ENCODE data around the gene PPM1L. TPM values are rescaled to one million over a fixed set of nuclear protein-coding genes. Genes with fewer than 3 reads are reported as not detected.

PPM1L gene
- polyA plus RNA-seq, 3 donors, result 6.9 to 7.8 (median 7.7) TPM

DNA sequence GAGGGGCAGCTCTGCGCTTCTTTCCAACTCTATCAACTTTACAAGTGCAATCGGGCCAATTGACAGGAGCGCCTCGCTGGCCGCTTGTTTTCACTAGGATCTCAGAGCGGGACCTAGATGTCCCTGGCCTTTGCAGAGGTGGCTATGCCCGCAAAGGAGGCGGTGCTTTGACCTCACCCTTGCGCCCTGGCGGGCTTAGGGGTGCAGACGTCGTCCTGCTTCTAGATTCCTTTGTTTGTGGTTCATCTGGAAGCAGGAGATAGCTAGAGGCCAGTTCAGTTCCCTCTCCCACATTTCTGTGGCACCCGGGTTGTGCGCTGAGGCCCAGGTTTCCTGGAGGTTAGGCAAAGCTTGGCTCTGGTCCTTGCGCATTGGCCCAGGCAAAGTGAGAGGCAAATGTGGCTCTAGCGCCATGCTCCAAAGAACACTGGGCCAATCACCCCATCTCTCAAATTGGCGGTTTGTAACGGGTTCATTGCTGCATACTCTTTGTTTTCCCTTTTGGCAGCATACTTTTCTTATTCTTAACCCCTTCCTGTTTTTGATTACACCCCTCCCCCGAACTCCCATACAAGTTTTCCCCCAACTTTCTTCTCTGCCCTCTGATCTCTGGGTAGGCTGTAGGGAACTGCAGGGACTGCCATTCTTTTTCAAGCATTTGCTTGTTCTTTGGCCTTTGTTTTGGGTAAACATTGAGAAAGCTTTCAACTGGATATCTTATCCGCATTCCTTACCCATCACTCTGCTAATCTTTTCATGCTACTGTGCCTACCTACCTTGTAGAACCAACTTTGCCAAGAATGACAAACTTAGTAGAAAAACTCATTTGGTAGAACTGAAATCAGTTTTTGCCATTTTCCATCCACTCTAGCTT is 1.4 kb downstream of the PPM1L start:
- no peak for DNase-seq (ENCODE audit: extremely low read depth in 1 of 11, low read depth in 9 of 11, low spot score in 4 of 11)

DNA sequence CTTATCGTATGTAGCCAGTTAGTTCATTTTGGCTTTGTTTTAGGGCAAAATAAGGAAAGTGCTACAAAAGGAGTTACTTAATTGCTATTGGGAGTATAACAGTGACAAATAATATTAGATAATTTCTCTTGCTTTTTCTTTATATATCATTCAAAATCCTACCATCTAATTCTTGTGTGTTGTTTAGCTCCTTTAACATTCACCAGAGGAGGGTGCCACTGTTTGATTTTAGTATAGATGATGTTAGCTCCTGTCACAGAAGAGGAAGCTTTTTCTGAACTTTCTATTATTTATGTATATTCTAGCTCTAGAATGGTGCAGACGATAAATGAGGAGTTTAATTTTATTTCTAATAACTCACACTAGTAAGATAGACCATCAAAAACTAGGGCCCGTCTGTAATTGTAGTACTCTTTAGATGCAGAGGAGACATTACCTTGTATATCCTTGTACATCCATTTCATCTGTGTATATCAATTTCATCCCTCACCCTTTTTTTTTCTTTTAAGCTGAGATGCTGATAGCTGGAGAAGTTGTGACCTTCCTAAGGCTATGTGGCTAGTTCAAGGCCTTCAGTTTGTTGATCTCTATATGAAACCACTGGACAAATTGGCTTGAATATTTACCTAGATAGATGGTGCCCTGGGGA is 3.0 kb downstream of the PPM1L start:
- no peak for DNase-seq (ENCODE audit: extremely low read depth in 1 of 11, low read depth in 9 of 11, low spot score in 4 of 11)

DNA sequence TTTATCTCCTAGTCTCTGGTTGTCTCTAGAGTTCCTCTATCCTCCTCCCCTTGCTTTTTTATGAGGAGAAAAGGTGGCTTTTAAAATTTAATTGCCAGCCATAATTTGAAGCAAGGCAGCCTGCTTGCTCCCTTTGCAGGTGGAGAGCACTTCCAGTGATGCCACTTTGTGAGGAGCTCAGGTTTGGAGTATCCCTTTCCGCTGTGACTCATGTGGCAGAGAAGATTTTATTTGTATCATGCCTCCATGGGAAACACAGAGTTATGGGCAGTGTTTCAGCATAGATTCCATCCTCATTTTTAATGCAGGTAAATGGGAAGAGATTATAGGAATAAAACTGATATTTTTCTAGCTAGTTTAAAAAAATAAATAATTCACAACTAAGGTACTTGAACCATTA is 7.0 kb downstream of the PPM1L start:
- no peak for DNase-seq (ENCODE audit: extremely low read depth in 1 of 11, low read depth in 9 of 11, low spot score in 4 of 11)

DNA sequence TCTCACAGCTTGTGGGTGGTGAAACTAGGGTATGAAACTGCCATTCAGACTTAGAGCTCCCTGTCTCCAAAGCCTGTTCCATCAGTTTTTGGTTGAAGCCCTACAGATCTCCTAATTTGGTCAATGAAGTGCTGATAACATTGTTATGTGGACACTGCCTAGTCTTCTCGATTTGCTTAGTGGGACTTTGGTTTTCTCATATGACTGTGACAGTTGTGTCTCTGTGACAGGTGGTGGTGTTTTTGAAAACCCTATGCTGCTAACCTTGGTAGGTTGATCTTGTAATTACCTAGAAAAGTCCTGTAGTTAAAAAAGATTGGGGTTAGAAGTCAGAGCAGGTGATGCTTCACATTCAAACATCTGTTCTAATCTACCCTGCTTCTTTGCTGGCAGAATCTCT is 9.2 kb downstream of the PPM1L start:
- no peak for DNase-seq (ENCODE audit: extremely low read depth in 1 of 11, low read depth in 9 of 11, low spot score in 4 of 11)

DNA sequence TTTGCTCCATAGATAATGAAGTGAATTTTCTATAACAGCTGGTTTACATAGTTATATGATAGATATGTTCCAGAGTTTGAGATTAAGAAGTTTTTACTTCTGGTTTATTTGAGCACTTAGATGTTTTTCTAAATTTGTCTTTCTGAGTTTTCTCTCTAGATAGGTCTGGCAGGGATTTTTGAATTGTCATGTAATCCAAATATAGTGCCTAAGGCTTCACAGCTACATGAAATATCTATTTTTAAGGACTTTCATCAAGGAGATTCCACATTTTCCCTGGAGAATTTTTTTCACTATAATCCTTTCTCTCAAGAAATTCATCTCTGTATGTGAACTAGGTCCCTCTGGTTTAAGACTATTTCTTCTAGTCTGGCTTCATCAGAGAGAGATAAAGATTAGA is 12.0 kb downstream of the PPM1L start:
- no peak for DNase-seq (ENCODE audit: extremely low read depth in 1 of 11, low read depth in 9 of 11, low spot score in 4 of 11)

DNA sequence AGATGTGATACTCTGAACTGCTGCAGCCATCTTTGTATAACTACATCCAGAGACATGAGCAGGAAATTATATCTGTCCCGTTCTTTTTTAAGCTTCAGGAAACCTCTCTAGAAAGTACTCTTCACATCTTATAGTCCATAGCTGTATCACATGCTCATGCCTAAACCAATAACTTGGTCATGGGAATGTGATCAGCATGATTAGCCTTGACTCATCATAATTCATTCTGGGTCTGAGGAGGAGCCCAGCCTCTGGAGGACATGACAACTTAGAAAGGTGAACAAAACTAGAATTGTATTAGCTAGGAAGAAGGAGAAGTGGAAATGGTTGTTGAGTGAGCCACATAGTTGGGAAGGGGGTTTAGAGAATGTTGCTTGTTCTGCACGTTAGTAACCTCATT is 12.9 kb downstream of the PPM1L start:
- no peak for DNase-seq (ENCODE audit: extremely low read depth in 1 of 11, low read depth in 9 of 11, low spot score in 4 of 11)

DNA sequence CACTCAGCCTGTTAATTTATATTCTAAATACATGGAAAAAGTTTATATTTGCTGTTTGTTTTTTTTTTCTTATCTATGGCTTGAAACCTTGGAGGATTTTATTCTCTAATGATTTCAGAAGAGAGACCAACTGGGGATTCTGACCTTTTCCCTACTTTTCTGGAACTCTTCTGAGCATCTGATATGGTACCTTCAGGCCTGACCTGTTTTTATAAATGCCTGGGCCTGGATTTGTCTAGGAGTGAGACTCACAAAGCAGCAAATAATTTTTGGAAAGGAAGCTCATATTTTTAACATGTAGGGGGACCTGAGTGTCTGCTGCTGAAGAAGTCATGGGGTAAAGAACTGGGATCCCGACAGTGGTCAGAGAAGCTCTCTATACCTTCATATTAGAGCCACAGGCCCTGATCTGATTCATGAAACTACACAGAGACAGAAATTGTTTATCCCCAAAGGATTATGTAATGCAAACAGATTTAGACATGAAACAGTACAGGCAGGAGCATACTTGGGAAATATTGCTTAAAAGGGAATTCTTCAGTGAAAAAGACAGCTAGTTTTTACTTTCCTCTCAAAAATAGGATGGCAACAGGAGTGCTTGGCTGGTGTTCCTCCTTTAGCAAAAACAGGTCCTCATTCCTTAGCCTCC is 15.9 kb downstream of the PPM1L start:
- DNase-seq (ENCODE audit: extremely low read depth in 1 of 11, low read depth in 9 of 11, low spot score in 4 of 11), result no peak

DNA sequence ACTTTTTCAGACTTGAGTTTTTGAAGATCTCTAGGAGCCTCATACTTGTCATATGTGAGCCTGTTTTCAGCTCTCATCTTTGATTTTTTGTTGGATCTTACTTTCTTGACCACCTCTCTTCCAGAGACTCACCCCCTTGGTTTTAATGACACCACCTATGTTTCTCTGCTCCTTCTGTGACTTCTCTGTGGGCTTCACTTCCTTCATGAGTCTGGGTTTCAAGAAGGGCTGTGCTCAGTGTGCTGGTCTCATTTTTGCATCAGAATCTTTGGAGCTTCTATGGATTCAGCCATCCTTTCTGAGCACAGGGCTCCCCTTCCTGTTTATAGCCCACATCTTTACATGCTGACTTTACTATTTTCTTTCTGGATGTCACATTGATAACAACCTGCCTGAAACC is 17.7 kb downstream of the PPM1L start:
- no peak for DNase-seq (ENCODE audit: extremely low read depth in 1 of 11, low read depth in 9 of 11, low spot score in 4 of 11)

DNA sequence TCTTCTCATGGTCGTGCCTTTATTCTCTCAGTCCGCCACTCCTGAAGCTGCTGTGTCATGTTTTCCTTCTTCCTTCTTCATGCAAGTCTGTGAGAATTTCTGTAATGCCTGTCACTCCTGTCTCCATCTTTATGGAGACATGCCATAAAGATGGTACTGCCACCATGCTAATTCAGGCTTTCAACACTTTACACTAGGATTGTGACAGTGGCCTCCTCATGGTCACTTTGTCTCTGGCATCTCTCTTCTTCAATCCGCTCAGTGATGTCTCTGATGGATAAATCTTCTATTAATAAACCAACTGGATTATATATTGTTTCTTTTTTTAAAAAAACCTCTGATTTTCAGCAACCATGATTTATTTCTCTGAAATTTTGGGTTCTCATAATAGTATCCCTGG is 18.1 kb downstream of the PPM1L start:
- no peak for DNase-seq (ENCODE audit: extremely low read depth in 1 of 11, low read depth in 9 of 11, low spot score in 4 of 11)

DNA sequence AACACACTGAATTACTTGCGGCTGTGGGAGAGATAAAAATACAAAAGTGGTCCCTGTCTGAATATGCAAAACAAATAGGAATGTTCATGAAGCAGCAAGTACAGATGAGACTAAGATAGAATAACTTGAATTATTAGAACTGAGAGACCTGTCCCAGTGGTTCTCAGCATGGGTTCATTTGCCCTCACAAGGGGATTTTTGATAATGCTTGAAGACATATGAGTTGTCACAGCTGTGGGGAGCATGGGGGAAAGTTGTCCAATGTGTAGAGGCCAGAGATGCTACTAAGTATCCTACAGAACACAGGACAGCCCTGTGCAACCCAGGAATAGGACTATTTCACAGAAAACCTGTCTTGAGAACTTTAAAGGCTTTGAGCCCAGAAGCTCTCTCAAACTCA is 22.4 kb downstream of the PPM1L start:
- no peak for DNase-seq (ENCODE audit: extremely low read depth in 1 of 11, low read depth in 9 of 11, low spot score in 4 of 11)

DNA sequence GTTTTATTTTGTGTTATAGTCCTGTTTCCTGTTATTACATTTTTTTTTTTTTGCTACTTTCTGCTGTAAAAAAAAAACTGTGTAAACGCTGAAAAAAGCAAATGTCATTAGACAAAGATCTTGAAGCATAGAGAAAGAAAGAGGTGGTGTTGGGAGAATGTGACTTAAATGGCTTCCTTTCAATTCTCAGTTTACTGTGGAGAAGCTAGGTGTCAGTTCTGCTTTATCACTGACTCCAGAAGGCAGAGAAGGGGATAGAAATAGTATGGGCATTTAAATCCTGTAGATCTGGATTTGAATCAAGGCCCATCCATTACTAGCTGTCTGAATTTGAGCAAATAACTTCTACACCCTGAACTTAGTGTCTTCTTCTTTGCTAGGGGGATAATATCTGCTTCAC is 23.0 kb downstream of the PPM1L start:
- no peak for DNase-seq (ENCODE audit: extremely low read depth in 1 of 11, low read depth in 9 of 11, low spot score in 4 of 11)

DNA sequence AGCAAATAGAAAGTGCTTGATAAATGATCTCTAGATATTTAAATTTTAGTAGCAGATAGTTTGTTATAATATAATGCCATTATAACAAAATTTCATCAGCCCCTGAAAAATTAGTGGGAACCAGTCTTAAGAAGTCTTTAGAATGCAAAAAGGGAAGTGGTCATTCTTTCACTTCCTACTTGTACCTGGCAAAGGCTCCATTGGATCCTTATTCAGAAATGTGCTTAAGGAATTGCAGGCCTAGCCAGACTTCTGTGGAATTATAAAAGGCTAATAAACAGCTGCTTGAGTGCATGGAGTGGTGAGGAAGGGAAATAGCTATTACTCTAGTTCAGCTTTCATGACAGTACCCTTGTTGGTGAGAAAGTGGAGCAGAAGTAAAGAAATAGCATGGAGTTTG is 24.2 kb downstream of the PPM1L start:
- DNase-seq (ENCODE audit: extremely low read depth in 1 of 11, low read depth in 9 of 11, low spot score in 4 of 11), result no peak

DNA sequence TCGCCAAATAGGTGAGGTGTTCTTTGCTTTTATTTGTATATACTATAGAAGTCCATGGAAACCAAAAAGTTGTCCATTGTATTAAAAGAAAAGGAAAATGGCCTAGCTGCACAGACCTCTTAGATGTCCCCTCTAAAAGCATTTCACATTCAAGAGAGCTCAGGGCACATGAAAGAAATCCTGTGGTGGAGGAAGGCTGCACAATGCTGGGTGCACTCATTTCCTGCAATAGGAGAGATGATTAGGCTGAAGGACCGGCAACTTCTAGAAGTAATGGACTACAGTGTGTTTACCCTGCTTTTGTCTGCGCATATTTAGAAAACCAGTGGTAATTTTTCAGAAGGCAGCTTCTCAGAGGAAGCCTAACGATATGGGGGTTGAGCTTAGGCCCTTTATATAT is 25.4 kb downstream of the PPM1L start:
- no peak for DNase-seq (ENCODE audit: extremely low read depth in 1 of 11, low read depth in 9 of 11, low spot score in 4 of 11)

DNA sequence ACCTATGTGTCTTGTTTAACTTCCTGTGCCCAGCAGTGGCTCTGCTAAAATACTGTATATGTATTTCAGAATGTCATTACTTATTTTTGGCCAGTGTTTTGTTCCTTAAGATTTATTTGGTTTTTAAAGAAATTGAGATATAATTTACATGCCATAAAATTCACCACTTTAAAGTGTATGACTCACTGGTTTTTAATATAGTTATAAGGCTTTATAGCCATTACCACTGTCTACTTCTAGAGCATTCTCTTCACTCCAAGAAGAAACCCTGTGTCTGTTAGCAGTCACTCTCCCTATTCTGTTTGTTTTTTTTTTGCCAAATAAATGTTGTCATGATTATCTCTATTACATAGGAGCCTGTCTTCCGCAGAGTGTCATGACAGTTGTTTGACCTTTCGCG is 25.8 kb downstream of the PPM1L start:
- no peak for DNase-seq (ENCODE audit: extremely low read depth in 1 of 11, low read depth in 9 of 11, low spot score in 4 of 11)

DNA sequence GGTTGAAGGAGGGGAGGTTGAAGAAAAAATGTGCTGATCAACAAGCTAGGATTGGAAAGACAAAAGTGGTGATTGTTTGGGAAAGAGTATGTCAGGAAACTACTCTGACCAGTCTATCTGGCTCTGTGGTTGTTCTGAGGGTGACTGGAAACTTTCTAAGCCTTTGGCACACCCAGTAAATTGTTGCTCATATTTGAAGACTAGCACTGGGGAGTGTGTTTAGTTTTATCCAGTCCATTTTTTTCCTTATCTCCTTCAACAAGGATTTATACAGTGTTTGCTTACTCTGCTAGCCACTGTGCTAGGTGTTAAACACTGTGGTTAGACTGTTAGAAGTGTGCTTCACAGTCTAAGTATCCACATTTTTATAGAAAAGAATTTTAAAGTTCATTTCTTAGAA is 28.8 kb downstream of the PPM1L start:
- DNase-seq (ENCODE audit: extremely low read depth in 1 of 11, low read depth in 9 of 11, low spot score in 4 of 11), result no peak

DNA sequence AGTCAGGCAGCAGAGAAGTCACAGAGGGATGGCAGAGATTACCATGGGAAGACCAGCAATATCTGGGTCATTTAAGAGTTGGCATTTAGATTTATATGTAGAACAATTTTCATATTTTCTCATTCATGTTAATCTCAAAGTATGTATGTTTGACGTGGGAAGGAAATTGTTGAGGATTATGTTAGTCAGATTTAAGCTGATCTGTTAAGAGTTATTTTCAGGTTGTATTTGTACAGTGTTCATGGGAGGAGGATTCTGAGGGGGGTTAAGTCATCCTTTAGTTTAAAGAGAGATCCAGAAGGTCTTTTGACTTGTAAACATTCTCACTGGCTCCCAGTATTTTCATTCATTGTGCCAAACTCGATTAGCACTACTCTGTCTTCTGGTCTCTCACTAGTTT is 34.7 kb downstream of the PPM1L start:
- DNase-seq (ENCODE audit: extremely low read depth in 1 of 11, low read depth in 9 of 11, low spot score in 4 of 11), result no peak

DNA sequence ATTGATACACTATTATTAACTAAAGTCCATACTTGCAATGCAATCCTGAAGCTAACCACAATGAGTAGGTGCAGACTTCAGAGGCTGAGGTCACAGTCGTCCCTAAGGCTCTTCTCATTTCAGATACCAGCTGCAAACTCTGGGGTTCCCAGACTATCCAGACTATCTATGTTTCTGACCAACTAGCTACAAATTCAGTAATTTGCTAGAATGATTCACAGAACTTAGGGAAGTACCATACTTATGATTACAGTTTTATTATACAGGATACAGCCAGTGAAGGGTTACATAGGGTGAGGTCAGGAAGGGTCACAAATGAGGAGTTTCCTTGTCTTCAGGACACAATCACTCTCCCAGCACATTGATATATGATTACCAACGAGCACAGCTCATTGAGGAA is 36.5 kb downstream of the PPM1L start:
- DNase-seq (ENCODE audit: extremely low read depth in 1 of 11, low read depth in 9 of 11, low spot score in 4 of 11), result no peak

DNA sequence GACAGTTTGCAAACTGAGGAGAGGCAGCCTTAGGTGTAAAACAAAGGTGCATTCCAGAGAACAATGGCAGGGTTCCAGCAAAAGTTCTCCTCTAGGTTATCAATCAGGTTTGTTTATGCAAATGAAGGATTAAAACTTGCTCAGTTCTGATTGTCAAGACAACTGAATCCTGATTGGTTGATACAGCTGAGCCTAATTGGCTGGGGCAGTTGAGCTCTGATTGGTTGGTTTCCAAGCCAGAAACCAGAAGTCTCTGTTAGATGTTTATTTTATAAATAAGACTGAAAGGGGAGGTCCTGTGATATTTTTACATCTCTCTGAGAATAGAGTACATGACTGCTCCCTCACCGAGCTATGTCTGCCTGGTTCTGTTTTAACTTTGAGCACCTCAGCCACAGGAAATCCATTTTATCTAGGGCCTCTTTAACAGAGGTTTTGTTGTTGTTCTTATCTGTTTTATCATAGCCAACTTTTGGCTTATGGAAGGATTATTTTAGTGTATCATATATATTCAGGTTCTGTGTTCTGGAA is 37.8 kb downstream of the PPM1L start:
- no peak for DNase-seq (ENCODE audit: extremely low read depth in 1 of 11, low read depth in 9 of 11, low spot score in 4 of 11)

DNA sequence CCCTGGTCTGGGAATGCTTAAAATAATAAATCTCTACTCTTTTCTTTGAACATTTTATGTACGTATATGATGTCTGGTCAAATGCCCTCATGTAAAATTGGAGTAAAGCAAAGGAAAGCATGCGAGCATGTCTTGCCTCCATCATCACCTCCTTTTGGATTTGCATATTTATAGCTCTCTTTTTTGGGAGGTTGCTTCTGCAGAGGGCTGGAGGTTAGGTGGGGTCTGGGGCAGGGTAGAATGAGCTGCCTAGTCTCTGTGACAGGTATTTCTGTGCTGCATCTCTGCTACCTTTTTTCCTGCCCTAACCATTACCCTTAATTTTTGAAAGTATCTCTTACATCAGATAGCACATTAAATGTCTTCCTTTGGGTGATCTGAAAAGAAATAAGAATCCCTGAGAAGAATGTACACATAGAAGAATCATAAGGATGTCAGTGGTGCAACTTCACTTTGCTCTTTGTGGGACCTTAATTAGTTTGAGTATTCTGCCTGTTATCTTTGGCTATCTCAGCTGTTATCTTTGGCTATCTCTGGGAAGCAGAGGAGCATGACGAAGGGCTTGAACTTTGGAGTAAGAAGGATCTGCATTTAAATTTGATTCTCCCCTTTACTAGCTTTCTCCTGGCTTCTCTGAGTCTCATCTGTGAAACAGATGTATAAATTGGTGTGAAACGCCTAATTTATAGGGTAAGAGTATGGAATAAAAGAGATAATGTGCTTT is 40.2 kb downstream of the PPM1L start:
- no peak for DNase-seq (ENCODE audit: extremely low read depth in 1 of 11, low read depth in 9 of 11, low spot score in 4 of 11)

DNA sequence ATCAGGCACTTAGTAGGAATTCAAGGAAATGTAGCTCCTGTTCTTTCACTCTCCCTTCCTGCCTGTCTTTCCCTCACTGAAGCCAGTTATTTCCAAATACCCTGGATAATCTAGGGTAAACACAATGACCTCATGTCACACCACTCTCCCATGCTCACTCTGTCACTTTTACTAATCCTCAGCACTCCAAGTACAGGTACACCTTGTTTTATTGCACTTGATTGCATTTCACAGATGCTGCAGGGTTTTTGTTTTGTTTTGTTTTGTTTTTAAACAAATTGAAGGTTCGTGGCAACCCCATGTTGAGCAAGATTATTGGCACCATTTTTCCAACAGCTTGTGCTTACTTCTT is 40.8 kb downstream of the PPM1L start:
- DNase-seq (ENCODE audit: extremely low read depth in 1 of 11, low read depth in 9 of 11, low spot score in 4 of 11), result no peak
